HL-60 (cell line): ENCODE measurements around the gene PF4V1.

Experiments used
- CTCF ChIP-seq: IDR thresholded peaks from one replicate; pipeline ENCODE4 v1.5.1; 2011; ENCODE audit warnings: low read length, control low read depth, inconsistent platforms; ENCODE audit not compliant: insufficient read depth
- POLR2AphosphoS5 ChIP-seq: IDR thresholded peaks from 2 replicates; pipeline ENCODE4 v1.6.1; 2012; ENCODE audit warnings: low read depth
- REST ChIP-seq: IDR thresholded peaks from 2 replicates; pipeline ENCODE4 v1.6.1; 2012; ENCODE audit warnings: low read depth; ENCODE audit not compliant: insufficient replicate concordance
- SPI1 ChIP-seq: IDR thresholded peaks from 2 replicates; pipeline ENCODE4 v1.6.1; 2012; ENCODE audit warnings: low read depth, mild to moderate bottlenecking, borderline replicate concordance

DNA sequence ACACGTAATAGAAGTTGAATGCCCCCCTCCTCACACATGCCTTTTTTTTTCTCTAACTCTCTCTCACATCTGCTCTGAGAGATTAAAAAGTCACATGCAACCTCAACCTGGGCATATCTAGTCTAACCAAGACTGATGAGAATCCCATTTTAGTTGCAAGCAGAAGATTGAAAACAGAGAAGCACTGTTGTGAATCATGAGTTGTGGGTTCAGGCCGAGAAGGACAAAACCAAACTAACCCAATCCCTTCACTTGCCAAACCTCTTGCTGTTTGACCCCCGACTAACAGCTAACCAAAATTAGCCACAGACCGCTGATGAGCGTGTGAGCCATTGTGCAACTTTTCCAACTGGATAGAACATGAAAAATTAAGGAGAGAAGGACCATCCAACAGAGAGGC lies 47.9 kb downstream of the PF4V1 start:
- TF ChIP-seq REST (no peak), POLR2AphosphoS5 (no peak), CTCF (no peak), SPI1 (no peak)
